ENCODE data around the gene TRNP1. TPM values are rescaled to one million over a fixed set of nuclear protein-coding genes. Genes with fewer than 3 reads are reported as not detected.

The TRNP1 gene
- total RNA-seq, 1 donor from 2014 or later, result 13.0 TPM

GRCh38 chr1:27032119-27032461 is 38.6 kb downstream of the TRNP1 start:
- Histone ChIP-seq H3K4me1 (peaks cover 25% of the 10 kb centered on the region), H3K27ac (peak overlapping the region; percentile 85), H3K4me3 (peak overlapping the region; percentile 40 to 49), H3K27me3 (no peaks in the 10 kb centered on the region), H3K9me3 (no peaks in the 10 kb centered on the region), H3K36me3 (no peaks in the 10 kb centered on the region)
- intact Hi-C loops (cut with DNase I), result no loop called here
- DNase-seq (ENCODE audit: extremely low spot score in 2 of 2), result no peak
- TF ChIP-seq POLR2AphosphoS5 (IDR thresholded peaks at IDR 0.05; ENCODE audit: insufficient read depth in 1 of 2, low read depth in 1 of 2) (no peak), CTCF (IDR thresholded peaks at IDR 0.05) (no peak), POLR2A (IDR thresholded peaks at IDR 0.05) (no peak)

GRCh38 chr1:27033043-27033746 is 39.7 kb downstream of the TRNP1 start:
- H3K27ac ChIP-seq, result peak overlapping the region; percentile 73
- H3K4me3 ChIP-seq, result no peak overlapping the region
- peaks cover 14% of the 10 kb centered on the region for H3K4me1 ChIP-seq
- no peaks in the 10 kb centered on the region for H3K9me3 ChIP-seq
- intact Hi-C loops (cut with DNase I), result no loop called here
- no peaks in the 10 kb centered on the region for H3K27me3 ChIP-seq
- no peaks in the 10 kb centered on the region for H3K36me3 ChIP-seq
- TF ChIP-seq POLR2A (IDR thresholded peaks at IDR 0.05), result no peak
- peak in 1 of 2 donors; percentile 6 for TF ChIP-seq POLR2AphosphoS5 (IDR thresholded peaks at IDR 0.05; ENCODE audit: insufficient read depth in 1 of 2, low read depth in 1 of 2)
- no peak for DNase-seq (ENCODE audit: extremely low spot score in 2 of 2)

DNA sequence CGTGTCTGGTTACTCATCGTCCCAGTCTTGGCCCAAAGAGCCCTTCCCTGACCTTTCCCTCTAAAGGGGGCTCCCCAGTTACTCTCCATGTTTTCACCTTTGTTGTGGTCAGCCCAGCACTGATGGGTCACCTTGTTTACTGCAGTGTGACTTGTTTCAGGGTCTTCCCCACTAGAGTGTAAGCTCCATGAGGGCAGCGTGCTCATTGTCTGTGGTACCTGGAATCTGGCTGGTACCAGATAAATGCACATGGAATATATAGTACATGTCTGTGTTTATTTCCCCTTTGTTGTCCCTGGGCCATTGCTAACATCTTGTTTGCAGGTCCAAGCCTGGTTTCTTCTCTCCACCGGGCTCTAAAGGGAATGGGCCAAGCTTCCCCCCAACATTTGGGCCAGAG is 41.9 kb downstream of the TRNP1 start:
- Histone ChIP-seq H3K4me1 (peaks cover 12% of the 10 kb centered on the region), H3K27me3 (no peaks in the 10 kb centered on the region), H3K4me3 (no peak overlapping the region), H3K36me3 (no peaks in the 10 kb centered on the region), H3K27ac (no peak overlapping the region), H3K9me3 (no peaks in the 10 kb centered on the region)
- intact Hi-C loops (cut with DNase I), result no loop called here
- no peak for TF ChIP-seq POLR2AphosphoS5 (IDR thresholded peaks at IDR 0.05; ENCODE audit: insufficient read depth in 1 of 2, low read depth in 1 of 2)
- no peak for TF ChIP-seq POLR2A (IDR thresholded peaks at IDR 0.05)
- TF ChIP-seq CTCF (IDR thresholded peaks at IDR 0.05), result no peak
- DNase-seq (ENCODE audit: extremely low spot score in 2 of 2), result no peak

GRCh38 chr1:27036718-27037117 is 43.2 kb downstream of the TRNP1 start:
- TF ChIP-seq POLR2A (IDR thresholded peaks at IDR 0.05) (no peak), CTCF (IDR thresholded peaks at IDR 0.05) (no peak), POLR2AphosphoS5 (IDR thresholded peaks at IDR 0.05; ENCODE audit: insufficient read depth in 1 of 2, low read depth in 1 of 2) (no peak)

DNA sequence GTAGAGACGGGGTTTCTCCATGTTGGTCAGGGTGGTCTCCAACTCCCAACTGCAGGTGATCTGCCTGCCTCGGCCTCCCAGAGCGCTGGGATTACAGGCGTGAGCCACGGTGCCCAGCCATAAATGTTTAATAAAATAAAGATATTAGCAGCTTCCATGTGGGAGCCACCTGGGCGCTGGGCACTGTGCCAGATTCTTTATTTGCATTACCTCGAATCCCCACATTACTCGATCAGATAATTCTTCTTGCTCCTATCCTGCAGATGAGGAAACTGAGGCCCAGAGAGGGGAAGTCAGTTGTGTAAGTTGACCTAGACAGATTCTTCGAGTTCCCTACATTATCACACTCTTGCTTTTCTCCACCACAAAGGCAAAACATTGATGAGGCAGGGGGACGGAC is 44.0 kb downstream of the TRNP1 start:
- intact Hi-C loops (cut with DNase I), result no loop called here
- Histone ChIP-seq H3K27me3 (no peaks in the 10 kb centered on the region), H3K4me3 (no peak overlapping the region), H3K9me3 (no peaks in the 10 kb centered on the region), H3K4me1 (no peaks in the 10 kb centered on the region), H3K36me3 (no peaks in the 10 kb centered on the region), H3K27ac (no peak overlapping the region)
- TF ChIP-seq POLR2AphosphoS5 (IDR thresholded peaks at IDR 0.05; ENCODE audit: insufficient read depth in 1 of 2, low read depth in 1 of 2) (no peak), POLR2A (IDR thresholded peaks at IDR 0.05) (no peak), CTCF (IDR thresholded peaks at IDR 0.05) (no peak)
- DNase-seq (ENCODE audit: extremely low spot score in 2 of 2), result no peak

More at GRCh38 chr1:27036718-27037117, 43.2 kb downstream of the TRNP1 start:
- DNase-seq (ENCODE audit: extremely low spot score in 2 of 2), result no peak
- H3K4me3 ChIP-seq, result no peak overlapping the region
- no peaks in the 10 kb centered on the region for H3K36me3 ChIP-seq
- no peaks in the 10 kb centered on the region for H3K9me3 ChIP-seq
- H3K27me3 ChIP-seq, result no peaks in the 10 kb centered on the region
- H3K4me1 ChIP-seq, result peaks cover 5% of the 10 kb centered on the region
- intact Hi-C loops (cut with DNase I), result no loop called here
- no peak overlapping the region for H3K27ac ChIP-seq
